HG02943 (cell line): ENCODE measurements around the gene CHPF.

Experiments
- ATAC-seq: cut with Tn5 transposase; IDR thresholded peaks from one replicate; pipeline ENCODE4 v1.9.1; 2021; ENCODE audit warnings: mild to moderate bottlenecking, low read depth, moderate library complexity; ENCODE audit not compliant: unreplicated experiment

Gene CHPF

DNA sequence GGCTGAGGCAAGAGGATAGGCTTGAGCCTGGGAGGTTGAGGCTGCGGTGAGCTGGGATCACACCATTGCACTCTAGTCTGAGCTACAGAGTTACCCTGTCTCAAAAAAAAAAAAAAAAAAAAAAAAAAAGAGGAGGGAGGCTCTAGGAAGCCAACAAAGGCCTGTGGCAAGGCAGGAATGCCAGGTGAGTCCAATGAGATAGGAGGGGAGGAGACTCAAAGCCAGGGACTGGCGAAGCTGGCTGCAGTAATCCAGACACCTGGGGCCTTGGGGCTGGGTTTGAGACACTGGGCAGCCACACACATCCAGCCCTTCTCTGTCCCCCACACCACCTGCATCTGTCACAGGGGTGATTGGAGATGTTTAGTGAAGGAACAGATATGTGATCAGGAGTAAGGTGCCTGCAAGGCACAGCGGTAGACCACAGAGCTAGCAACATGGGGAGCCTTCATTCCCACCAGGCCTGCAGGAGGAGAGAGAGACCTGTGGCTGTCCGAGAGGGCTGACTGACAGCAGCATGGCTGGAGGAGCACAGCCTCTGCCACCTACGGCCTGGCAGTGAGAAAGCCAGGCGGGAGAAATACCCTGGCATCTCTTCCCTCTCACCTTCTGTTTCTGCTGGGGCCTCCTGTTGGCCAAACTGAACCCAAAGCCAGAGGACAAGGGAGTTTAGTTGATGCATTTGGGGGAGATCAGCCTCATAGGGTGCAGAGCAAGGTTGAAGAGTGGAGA is 9.5 kb downstream of the CHPF start:
- no peak for ATAC-seq

DNA sequence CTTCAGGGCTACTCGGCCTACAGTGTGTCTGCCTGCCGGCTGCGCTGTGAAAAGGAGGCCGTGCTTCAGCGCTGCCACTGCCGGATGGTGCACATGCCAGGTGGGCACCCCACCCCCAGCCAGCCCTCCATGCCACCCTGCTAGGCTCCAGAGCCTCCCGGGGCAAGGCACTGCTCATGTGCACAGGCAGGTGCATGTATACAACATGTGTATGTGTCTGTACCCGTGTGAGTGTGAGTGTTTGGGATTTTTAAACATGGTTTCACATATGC is 11.3 kb downstream of the CHPF start:
- ATAC-seq, result no peak

DNA sequence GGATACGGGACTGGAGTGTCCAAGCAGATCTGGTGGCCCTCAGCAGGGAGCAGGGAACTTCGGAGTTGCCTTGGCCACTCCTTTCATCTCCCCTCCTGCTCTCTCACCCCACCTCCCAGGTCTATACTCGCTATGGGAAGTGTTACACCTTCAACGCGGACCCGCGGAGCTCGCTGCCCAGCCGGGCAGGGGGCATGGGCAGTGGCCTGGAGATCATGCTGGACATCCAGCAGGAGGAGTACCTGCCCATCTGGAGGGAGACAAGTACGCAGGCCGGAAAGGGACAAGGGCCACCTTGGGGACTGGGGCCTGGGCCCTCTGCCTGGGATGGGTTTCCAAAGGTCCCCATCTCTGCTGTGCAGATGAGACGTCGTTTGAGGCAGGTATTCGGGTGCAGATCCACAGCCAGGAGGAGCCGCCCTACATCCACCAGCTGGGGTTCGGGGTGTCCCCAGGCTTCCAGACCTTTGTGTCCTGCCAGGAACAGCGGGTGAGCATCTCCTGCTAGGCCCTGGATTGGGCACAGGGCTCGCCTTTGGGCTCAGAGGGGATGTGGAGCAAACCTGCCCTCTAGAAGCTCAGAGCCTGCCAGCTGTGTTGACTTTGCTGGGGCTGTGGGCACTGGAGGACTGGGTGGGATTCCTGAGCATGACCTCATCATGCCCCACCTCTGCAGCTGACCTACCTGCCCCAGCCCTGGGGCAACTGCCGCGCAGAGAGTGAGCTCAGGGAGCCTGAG is 11.8 kb downstream of the CHPF start:
- no peak for ATAC-seq

DNA sequence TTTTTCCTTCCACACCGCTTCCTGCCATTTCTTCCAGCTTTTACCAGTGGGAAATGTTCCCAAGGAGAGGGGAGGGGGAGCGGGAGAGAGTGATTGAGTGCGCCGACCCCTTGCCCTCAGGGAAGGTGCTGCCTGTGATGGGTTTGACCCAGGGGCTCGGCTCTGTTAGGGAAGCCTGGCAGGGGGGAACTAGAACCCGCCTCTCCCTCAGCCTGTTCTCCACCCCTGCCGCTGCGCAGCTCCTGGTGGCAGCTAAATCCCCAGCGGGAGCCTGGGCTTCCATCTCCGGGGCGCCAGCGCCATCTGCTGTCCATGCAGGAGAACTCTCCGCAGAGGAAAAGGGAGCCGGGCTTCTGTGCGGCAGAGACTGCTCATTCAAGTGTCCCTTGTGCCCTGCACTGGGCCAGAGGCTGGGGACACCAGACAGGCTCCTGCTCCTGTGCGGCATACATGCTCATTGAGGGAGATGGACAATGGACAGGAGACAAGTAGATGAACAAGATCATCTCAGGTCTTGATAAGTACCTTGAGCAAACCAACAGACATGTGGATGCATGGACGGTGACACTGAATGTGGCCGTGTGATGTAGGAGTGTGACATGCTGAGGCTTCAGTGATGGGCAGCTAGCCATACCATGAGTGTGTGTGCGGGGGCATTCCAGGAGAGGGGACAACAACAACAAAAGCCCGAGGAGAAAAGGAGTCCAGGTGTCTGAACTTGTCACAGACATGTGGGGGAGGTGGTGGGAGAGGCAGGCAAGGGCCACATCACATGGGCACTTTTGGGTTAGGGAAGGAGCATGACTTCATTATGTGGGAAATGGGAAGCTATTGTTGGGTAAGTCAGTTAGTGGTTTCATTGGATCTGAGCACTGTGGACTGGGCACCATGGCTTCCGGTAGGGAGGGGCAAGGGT is 13.3 kb downstream of the CHPF start:
- peak; percentile 69 for ATAC-seq

DNA sequence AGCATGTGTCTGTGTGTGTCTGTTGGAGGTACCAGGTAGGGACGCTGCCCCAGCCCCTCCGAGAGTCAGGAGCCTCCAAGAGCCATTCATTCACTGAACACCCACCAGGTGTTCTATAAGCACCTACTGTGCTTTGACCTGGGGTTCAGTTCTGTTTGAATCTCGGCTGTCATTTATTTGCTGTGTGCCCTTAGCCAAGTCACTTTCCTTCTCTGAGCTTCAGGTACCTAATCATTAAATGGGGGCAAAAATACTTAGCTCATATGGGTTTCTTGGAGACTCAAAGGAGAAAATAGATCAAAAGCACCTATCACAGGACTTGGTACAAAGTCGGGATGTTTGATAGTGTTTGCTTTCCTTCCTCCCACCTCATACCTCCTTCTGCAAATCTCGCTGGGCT is 16.1 kb downstream of the CHPF start:
- no peak for ATAC-seq

DNA sequence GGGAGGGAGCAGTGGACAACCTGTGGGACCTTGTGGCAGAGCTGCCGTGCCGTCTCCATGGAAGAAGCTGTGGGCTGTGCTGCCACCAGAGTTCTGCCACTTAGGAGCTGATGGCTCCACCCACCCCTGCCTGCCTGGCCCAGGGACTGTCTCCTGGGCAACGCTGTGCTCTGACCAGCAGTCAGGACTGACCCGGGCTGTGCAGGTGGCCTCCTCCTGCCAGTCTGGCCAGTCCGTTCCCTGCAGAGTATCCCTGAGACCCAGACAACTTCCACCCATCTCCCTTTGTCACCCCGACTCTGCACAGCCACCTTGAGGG is 16.6 kb downstream of the CHPF start:
- ATAC-seq, result no peak

DNA sequence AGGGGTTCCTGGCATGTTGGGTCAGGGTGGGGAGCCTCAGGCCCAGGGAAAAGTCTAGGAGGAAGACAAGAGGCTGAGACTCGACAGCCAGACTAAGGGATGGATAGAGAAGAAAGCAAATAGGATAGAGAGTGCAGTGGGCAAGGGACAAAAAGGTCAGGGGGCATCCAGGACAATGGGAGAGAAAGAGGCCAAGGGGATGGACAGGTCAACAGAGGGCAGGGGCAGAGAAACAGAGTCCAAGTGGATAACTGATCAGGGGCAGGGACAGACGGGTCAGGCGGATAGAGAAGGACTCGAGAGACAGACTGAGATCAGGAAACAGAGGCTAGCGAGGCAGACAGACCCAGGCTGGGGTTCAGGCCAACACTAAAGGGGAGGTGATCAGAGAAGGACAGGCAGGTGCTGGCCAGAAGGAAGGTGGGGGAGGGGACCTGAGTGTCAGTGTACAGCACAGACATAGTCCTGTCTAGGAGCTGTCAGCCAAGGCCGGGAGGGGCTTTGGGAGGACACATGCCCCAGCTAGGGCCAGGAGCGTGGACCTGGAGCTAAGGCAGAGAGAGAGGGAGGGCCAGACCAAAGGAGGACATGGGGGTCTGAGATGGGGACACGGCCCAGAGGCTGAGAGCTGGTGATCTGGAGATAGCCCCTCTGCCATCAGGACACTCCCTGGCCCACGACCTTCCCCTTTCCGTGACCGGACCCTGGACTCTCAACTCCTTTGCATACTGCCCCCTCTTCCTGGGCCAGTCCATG is 17.1 kb downstream of the CHPF start:
- no peak for ATAC-seq

DNA sequence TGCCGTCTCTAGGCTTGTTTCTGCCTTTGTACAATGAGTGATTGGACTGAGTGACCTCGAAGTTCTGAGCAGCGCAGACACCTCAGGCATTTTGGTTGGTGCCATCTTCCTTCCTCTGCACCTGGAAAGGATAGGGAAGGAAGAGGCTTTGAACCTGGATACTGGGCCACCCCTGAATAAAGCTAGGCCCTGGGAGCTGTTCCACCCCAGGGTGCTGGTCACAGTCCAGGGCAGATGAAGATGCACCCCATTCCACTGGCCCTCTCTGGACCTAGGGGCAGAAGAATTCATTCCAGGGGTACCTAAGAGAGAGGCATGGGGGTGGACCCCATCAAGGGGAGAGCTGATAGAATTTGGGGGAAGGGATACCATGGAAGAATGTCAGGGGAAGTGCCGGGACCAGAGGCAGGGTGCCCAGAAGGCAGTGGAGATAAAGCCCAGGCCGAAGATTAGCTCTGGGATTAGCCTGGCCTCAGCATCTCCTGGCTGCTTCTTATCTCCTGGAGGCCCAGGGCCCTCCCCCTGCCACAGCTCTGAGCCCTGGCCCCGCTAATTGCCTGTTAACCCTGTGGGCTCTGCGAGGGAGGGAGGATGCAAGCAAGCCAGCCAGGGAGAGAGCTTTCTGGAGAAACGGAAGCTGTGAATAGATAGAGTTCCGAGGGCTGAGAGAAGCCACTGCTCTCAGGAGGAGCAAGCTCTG is 17.9 kb downstream of the CHPF start:
- ATAC-seq, result no peak

DNA sequence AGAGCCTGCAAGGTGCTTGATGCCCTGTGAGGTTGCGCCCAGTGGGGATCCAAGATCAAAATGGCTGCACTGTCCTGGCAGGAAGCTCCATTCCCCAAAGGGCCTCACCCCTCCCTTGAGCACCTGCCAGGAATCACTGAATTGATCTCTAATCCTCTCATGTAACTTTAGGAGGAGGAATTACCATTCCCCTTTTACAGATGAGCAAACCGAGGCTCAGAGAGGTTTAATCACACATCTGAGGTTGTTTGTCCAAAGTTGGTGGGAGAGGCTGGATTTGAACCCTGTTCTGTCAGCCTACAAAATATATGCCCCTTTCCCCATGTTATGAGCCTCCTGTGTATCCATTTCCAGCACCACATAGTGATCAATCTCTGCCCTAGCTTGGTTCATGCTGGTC is 18.8 kb downstream of the CHPF start:
- no peak for ATAC-seq

DNA sequence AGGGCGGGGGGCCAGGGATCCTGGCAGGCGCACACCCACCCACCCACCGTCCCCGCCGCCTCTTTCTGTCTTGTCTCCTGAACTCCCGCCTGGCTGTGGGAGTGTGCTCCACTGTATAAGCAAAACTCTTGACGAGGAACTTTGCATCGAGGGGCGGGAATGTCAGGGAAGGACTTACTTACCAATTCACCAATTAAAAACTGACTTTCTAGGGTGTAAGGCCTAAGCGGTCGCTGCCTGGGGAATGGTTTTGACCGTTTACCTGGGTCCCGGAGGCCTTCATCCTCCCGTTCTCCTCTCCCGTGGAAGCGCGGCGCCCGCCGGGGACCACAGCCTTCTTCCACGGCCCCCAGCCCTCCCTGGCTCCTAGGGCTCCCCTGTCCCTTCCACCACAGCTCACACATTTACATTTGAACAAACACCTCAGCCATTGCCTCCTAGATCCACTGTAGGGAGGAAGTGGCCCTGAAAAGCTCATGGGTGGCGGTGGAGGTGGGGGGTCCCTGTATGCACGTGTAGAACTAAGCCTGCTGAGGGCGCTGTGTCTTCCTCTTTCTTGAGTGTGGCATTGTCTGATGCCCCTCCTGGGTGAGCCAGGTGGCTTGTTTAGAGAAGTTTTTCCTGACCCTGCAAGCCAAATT is 20.5 kb downstream of the CHPF start:
- ATAC-seq, result no peak

DNA sequence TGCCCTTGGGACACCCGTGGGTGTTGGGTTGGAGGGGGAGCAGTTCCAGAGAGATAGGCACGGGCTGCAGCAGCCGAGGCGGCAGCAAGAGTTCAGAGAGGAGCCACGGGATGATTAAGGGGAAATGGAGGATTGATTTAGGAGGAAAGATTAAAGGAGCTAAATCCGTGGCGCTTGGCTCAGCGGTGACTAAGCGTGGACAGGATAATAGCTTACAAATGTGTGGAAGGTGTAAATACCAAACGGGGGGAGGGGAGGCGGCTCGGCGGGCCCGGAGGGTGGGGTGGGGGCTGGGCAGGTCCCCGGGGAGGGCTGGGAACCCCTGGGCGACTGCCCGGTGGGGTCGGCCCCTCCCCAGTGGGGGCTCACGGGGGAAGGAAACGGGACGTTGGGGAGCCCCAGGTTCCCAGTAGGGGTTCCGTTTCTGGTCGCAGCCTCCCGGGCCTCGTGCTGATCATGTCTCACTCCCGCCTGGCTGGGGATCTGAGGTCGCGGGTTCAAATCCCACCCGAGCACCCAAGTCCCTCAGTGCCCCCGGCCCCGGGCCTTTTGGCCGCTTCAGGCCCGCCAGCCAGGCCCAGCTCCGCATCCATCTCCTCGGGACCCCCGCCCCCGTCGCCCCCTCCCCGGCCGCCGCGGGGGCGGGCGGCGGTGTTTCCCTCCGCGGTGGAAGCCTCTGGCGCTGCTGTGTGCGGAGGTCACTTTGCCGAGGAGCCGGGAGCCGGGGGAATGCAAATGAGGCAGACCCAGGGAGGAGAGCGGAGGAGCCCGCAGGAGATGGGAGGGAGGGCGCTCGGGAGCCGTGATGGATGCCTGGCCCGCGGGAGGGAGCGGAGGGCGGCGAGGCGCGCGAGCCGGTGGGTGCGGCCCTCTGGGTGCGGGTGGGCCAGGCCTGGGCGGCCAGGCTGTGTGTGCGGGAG is 21.2 kb downstream of the CHPF start:
- no peak for ATAC-seq

DNA sequence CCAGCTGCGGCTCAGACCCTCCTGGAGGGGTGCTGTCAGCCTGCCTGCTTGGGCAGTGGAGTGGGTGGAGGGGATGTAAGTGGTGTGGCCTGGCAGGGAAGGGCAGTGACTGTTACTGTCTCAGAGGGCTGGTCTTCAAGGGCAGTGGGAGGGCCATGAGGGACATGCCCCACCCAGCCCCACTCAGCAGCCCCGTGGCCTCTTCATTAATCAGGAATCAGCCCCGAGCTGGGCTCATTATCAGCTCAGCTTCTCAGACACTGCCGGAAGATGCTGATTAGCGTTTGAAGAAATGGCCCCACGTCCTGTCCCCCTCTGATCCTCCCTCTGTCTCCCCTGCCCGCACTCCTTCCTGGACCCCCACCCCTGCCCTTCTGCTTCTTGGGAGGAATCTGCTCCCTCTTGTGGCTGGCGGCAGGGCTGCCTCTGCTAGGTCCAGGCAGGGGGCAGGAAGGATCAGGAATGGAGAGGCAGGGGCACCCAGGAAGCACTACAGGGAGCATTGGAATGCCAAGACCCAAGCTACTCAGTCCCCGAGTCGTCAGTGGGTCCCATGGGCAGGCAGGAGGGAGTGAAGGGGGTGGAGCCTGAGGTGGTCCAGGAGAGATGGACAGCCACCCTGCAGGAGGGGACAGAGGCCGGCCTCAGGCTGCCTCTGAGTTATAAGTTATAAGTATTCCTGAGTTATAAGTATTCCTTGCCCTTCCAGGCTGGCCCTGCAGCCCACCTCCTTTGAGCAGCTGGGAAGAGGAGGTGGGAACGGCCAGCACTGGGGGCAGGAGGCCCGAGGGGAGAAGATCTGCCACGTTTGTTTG is 22.3 kb downstream of the CHPF start:
- ATAC-seq, result no peak

DNA sequence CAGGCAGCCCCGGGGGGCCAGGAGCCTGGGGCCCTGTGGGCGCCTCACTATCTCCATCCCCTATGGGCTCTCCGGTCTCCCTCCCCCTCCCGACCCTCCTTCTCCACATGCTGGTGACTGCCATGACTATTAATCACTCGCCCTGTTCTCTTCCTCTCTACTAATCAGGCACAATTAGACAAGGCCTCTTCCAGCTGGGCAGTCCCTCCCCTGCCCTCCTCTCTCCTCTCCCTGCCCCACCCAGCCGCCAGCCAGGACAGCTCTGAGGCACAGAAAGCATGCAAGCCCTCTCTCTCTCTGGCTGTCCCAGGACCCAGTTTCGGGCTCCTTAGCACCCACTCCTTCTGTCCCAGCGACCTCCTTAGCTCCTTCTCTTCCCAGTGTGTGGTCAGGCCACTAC is 23.5 kb downstream of the CHPF start:
- ATAC-seq, result no peak

DNA sequence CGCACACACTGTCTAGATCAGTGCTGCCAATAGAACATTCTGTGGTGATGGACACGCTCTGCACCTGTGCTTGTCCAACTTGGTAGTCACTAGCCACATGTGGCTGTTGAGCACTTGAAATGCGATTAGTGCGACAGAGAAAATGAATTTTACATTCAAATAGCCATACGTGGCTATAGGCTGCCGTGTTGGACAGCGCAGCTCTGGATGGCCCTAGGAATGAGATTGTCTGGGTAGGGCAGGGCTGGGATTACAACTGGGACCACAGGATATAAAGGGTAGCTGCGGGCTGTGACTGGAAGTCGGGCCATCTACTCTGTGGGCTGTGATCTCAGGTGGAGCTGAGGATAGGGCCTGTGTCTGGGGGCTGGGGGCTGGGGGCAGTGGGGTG is 24.1 kb downstream of the CHPF start:
- no peak for ATAC-seq

DNA sequence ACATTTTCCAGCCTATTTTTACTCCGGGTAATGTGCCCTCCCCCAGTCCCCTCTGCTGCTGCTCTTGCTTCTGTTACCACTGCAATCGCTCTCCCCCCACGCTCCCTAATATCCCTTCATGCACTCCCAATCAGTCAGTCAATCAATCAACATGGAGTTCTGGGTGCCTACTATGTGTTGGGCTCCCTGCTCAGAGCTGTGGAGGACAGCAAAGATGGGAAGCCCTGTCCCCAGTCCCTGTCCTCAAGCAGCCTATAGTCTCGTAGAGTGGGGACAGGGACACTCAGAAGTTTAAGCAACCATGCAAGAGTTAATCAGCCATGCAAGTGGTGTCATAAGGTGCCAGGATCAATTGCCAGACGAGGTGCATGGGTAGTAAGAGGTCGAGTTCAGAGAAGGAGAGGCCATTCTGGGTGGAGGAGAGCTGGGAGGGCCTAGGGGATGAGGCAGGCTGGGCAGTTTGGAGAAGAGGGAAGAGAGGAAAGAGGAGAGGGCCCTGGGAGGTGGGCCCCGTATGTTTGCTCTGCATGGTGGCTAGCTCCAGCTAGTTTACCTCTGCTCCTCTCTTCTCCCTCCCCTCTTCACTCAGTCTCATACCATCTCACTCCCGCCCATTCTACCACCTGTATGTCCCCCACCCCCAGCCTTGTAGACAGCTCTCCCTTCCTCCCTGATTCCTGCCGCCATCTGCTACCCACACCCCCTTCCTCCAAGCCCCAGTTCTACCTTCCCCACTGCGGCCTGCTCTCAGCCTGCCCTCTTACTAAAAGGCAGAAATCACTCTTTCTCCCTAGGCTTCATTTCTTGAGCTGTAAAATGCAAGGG is 25.4 kb downstream of the CHPF start:
- no peak for ATAC-seq

DNA sequence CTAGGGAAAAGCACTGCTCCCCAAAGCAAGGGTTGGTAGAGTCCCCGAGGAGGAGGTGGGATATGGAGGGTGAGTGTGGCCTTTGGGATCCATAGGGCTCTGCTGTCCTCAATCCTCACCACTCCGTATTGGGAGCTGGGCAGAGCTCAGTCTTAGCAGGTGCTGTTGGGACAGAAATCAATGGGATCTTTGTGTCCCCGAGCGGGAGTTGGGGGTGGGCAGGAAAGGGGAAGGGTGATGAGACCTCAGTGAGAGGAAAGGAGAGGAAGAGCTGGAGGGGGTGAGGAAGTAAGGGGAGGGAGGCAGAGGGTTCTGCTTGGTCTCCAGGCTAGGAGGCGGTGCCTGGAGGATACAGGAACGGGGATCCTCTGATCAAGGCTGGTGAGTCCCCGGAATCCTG is 26.7 kb downstream of the CHPF start:
- ATAC-seq, result no peak
